Measurements from ENCODE around the gene ATAD5.

GRCh38 chr17:30924341-30924740 is 92.6 kb downstream of the ATAD5 start:
- TF ChIP-seq CTCF (IDR thresholded peaks at IDR 0.05; ENCODE audit: low read depth, low read length) (no peak), POLR2A (IDR thresholded peaks at IDR 0.05; ENCODE audit: extremely low read depth, insufficient read length) (no peak), MYC (IDR thresholded peaks at IDR 0.05; ENCODE audit: low read depth, low read length) (no peak)

Data from NB4 (cell line).